OCI-LY7 (cell line): ENCODE measurements around the gene RAPGEF4.

Experiments used
- CTCF ChIP-seq: fragments of 200-600 bp; sonication (generic); conservative IDR thresholded peaks from 2 replicates; pipeline ENCODE4 v1.5.1; 2014; ENCODE audit warnings: mild to moderate bottlenecking, antibody characterized with exemption, low read length, moderate library complexity, mixed read lengths
- EZH2phosphoT487 ChIP-seq: fragments of 200-600 bp; sonication (generic); IDR thresholded peaks from 2 replicates; pipeline ENCODE4 v1.6.1; 2018; ENCODE audit warnings: low read depth, borderline replicate concordance, mild to moderate bottlenecking, mixed run types, antibody characterized with exemption, low read length, moderate library complexity, mixed read lengths

DNA sequence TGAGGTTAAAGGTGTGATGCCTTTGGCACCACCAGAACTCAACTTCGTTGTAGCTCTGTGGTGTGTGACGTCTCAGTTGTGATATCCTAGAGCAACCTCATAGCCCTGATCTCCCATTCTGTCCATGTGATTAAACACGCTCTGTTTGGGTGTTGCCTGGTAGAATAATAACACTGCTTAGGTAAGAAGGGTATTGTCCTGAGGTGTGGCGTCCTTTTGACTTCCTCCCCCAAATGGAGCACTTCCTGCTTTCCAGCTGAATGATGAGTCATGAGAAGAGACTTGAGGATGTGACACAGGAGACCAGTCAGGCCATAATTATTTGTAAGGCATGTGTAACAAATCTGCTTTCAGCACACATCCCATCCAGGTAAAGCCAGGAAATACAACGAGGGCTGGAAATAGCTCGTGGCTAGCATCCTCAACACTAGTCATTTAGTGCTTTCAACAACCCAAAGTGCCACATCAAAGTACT is 100.7 kb downstream of the RAPGEF4 start:
- TF ChIP-seq CTCF (no peak), EZH2phosphoT487 (no peak)
